ENCODE data around the gene CACTIN.
"Not testable (repeated sequence)": the region's sequence is repeated elsewhere in the genome, so short reads cannot be mapped to it uniquely, and the experiment has no call there.

Gene CACTIN

GRCh38 chr19:3646336-3647092 is 19.9 kb upstream of the CACTIN start:
- DNase-seq (ENCODE audit: low spot score) = no peak

GRCh38 chr19:3645726-3646125 is 19.1 kb upstream of the CACTIN start:
- DNase-seq (ENCODE audit: low spot score) = no peak

GRCh38 chr19:3645067-3645396 is 18.4 kb upstream of the CACTIN start:
- no peak for DNase-seq (ENCODE audit: low spot score)

DNA sequence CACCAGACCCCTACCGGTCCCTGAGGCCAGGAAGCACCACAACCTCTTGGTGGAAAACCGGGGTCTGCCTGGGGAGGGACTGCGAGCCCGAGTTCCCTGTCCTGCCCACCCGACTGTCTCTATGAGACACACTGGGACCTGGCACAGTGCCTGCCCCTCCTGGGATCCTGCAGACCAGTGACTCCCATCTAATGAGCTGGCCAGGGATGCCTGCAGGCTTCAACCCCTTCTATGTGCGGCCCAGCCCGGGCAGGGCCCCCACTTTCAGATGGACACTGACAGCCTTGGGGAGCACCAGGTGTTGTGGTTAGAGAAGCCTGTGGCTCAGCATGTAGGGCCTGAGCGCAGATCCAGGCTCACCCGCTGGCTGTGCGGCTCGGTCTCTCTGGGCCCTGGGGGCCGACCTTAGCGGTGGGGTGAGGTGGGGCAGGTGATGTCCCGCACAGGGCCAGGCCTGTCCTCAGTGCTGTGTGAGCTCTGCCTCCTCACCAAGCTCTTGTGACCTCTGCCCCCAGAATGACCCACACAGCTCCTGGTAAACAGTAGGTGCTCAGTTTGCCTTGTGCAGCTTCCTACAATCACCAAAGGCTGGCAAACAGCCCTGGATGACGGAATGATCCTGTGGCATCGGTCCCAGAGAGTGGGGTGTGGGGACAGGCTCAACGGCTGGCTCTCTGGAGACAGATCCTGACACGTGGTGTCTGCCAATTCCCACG is 17.9 kb upstream of the CACTIN start:
- no peak for DNase-seq (ENCODE audit: low spot score)

DNA sequence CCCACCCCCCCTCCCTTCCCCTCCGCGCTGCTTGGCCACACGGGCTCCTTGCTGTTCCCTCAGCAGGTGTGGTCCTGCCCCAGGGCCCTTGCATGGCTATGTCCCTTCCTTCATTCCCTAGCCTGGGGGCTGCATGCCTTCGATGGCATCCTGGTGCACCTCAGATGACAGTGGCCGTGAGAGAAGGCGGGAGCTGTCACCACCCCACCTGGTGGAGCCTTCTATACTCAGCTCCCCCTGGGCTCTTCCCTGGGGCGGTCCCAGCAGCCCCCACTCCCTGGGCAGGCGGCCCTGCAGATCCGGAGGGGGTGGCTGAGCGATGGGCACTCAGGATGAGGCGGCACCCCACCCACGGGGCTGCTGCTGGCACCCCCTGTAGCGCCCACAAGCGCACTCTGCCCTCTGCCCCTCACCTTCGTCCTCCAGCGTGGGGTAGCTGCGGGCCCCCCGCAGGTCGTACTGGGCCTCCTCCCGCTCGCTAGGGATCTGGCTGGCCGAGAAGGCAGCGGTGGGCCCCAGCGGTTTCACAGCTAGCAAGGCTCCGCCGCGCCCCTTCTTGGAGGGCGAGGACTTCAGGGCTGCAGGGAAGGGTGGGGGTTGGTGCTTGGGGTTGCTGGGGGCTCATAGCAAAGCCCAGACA is 17.2 kb upstream of the CACTIN start:
- DNase-seq (ENCODE audit: low spot score) = no peak

GRCh38 chr19:3642987-3643673 is 16.5 kb upstream of the CACTIN start:
- DNase-seq (ENCODE audit: low spot score) = peak; percentile 20

- no peak for DNase-seq (ENCODE audit: low spot score)
These were observed 15.7 kb upstream of the CACTIN start for GRCh38 chr19:3642296-3642695.

- no peak for DNase-seq (ENCODE audit: low spot score)
These were observed 15.1 kb upstream of the CACTIN start for GRCh38 chr19:3641515-3642269.

GRCh38 chr19:3639479-3639878 is 12.9 kb upstream of the CACTIN start:
- no peak for DNase-seq (ENCODE audit: low spot score)

DNA sequence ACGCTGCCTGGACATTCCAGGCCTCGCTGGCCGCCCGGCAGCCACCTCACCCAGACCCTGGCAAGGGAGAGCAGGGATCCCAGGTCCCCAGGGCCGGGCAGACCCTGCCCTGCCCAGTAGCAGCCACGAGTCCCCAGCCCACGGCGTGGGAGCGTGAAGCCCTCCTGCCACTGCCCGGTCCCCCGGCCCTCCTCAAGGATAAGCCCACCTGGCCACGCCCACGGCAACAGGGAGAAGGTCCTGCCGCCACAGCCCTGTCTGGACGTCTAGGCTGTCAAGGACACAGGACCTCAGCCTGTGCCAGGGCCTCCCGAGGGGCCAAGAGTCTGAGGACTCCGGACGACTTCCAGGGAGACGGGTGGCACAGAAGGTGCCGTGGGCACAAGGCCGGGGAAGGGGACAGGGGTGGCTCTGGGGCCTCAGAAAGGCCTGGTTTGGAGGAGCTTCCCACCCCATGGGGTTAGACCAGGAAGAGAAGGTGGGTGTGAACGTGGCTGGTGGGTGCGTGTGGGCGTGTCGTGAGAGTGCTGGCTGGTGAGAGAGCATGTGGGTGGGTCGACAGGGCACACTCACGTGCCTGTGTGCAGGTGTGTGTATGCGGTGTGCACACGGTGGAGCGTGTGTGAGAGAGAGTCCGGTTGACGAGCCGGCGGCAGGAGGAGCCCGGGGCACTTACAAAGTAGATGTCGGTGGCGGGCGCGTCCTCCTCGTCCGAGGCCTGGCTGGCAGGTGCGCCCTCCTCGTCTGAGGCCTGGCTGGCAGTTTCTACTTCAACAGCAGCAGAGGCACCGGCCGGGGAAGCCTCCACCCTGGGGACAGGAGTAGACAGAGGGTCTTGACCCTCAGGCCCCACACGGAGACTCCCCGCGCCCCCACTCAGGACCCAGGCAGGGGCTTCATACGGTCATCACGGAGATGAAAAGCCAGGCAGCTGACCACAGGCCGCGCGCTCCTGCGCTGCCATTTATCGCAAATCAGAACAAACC is 11.9 kb upstream of the CACTIN start:
- DNase-seq (ENCODE audit: low spot score) = no peak

GRCh38 chr19:3637621-3638020 is 11.0 kb upstream of the CACTIN start:
- DNase-seq (ENCODE audit: low spot score) = no peak

- no peak for DNase-seq (ENCODE audit: low spot score)
These were observed 10.4 kb upstream of the CACTIN start for GRCh38 chr19:3636962-3637361.

DNA sequence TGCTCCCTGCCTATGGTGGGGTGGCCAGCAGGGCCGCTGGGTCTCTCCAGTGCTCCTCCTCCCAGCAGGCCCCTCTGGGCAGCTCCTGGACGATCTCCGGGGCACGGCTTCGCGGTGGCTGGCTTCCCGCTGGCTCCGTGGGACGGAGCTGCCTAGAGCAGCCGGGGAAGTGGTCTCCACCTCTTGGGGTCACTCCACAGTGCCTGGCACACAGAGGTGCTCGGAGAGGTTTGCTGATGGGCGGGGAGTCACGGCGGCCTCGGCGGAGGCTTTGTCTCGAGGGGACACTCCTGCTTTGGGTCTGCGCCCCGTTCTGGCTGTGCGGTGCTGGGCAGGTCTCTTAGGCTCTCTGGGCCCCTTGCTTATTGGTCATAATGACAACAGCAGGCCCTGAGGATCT is 9.9 kb upstream of the CACTIN start:
- no peak for DNase-seq (ENCODE audit: low spot score)

GRCh38 chr19:3634496-3635045 is 8.0 kb upstream of the CACTIN start:
- DNase-seq (ENCODE audit: low spot score) = no peak

GRCh38 chr19:3633559-3633988 is 7.0 kb upstream of the CACTIN start:
- no peak for DNase-seq (ENCODE audit: low spot score)

DNA sequence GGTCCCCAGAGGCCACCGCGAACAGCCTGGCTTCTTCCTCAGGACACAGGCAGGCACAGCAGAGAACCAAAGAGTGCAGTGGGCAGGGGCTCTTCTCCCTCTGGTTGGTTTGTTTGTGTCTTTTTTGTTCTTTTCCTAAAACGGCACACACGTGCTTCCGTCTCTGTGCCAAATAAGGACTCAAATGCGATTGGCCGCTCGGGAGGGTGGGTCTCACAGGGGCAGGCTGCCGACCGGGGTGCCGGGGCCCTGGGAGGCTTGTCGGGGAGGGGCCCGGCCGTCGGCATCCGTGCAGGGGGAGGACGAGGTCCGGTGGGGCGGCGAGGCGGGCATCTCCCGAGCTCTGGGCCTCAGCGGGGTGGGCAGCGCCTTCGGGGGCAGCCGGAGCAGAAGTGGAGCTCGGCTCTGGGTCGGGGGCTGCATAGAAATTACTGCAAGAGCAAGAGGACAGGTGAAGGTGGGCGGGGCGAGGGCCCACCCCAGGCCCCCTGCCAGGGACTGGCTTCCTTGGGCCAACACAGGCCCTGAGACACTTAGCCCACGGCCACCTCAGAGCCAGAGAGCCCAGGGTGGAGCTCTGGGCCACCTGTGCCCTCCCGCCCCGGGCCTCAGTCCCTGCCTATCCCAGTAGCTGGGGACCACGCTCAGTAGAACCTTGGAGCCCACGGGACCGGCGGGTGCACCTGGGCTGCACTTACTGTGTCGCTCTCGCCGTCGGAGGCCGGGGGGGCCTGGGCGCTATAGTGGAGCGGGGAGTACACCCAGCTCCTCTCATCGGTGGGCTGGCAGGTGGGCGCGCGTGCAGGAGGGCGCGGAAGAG is 6.4 kb upstream of the CACTIN start:
- DNase-seq (ENCODE audit: low spot score) = no peak

- DNase-seq (ENCODE audit: low spot score) = no peak
These were observed 5.5 kb upstream of the CACTIN start for GRCh38 chr19:3632098-3632497.

DNA sequence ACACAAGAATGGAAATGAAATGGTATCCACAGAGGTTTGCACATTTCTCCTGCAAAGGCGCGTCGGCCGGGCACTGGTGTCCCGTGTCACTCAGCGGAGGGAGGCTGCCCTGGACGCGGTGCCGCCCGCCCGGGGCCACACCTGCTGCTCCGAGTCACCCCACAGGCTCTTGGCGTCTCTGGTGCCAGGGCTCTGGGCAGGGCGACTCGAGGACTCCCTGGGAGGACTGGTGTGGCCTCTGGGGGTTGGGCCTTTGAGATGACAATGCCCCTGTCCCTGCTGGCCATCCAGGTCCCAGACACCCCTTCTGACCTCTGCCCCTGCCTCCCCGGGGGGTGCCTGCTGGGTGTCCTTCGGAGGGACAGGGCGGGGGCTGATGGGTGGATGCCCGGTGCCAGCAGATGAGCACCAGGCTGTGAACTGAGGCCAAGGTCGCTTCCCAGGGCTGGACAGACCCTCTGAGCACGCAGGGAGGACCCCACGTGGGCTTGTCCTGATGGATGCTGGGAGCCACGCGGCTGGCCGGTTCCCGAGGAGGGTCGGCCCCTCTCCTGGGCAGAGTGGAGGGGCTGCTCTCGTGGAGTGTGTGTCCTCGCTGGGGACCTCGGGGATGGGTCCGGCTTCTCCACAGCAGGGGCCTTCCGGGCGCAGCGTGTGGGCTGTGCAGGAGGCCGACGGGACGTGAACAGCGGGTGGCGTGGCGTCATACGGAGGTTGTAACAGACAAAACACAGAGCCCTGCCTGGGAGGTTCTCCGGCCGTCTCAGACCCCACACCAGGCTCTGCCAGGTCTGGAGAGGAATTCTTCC is 4.7 kb upstream of the CACTIN start:
- no peak for DNase-seq (ENCODE audit: low spot score)

- not testable (repeated sequence) for DNase-seq (ENCODE audit: low spot score)
These were observed 2.2 kb upstream of the CACTIN start for GRCh38 chr19:3628766-3629165.
